Neutrophil (primary cell): ENCODE measurements around the gene SRSF4.
"Not testable (repeated sequence)": the region's sequence is repeated elsewhere in the genome, so short reads cannot be mapped to it uniquely, and the experiment has no call there.

Source experiments
- H3K27ac ChIP-seq: fragments of 200-600 bp; sonication (generic); 2 replicates; pipeline ENCODE4 v1.5.1; 2016; ENCODE audit warnings: mild to moderate bottlenecking, moderate library complexity
- H3K27me3 ChIP-seq: fragments of 200-600 bp; sonication (generic); 2 replicates; pipeline ENCODE4 v1.6.0; 2016; ENCODE audit warnings: mild to moderate bottlenecking
- H3K36me3 ChIP-seq: fragments of 200-600 bp; sonication (generic); 2 replicates; pipeline ENCODE4 v1.5.1; 2017
- H3K4me1 ChIP-seq, 2 experiments: fragments of 200-600 bp in 1 of 2; sonication (generic) in 1 of 2; 1 replicate in 1 of 2; 2 replicates in 1 of 2; pipeline versions ENCODE4 v1.5.1 to v1.6.1; 2013 to 2016; ENCODE audit warnings: low read depth in 1 of 2, low read length in 1 of 2, mild to moderate bottlenecking in 1 of 2, moderate library complexity in 1 of 2; ENCODE audit not compliant: control insufficient read depth in 1 of 2, insufficient read depth in 1 of 2
- H3K4me3 ChIP-seq, 2 experiments: fragments of 200-600 bp in 1 of 2; sonication (generic) in 1 of 2; 1 replicate in 1 of 2; 2 replicates in 1 of 2; pipeline ENCODE4 v1.5.1; 2013 to 2016; ENCODE audit warnings: low read depth in 1 of 2, low read length in 1 of 2, mild to moderate bottlenecking in 1 of 2, moderate library complexity in 1 of 2
- H3K9me3 ChIP-seq: fragments of 200-600 bp; sonication (generic); 2 replicates; pipeline ENCODE4 v1.5.1; 2016
- CTCF ChIP-seq: fragments of 200-600 bp; sonication (generic); IDR thresholded peaks from 2 replicates; pipeline ENCODE4 v1.5.1; 2016; ENCODE audit warnings: antibody characterized with exemption

Gene SRSF4

GRCh38 chr1:29113413-29114117 is 68.1 kb downstream of the SRSF4 start:
- TF ChIP-seq CTCF, result no peak
- H3K27me3 ChIP-seq, result no peaks in the 10 kb centered on the region
- peaks cover 94% of the 10 kb centered on the region for H3K36me3 ChIP-seq
- no peak overlapping the region for H3K27ac ChIP-seq
- H3K4me3 ChIP-seq, result no peak overlapping the region
- no peaks in the 10 kb centered on the region for H3K4me1 ChIP-seq
- no peaks in the 10 kb centered on the region for H3K9me3 ChIP-seq

GRCh38 chr1:29112705-29113412 is 68.8 kb downstream of the SRSF4 start:
- Histone ChIP-seq H3K36me3 (peaks cover 92% of the 10 kb centered on the region), H3K4me1 (no peaks in the 10 kb centered on the region), H3K4me3 (no peak overlapping the region), H3K9me3 (no peaks in the 10 kb centered on the region), H3K27me3 (no peaks in the 10 kb centered on the region), H3K27ac (no peak overlapping the region)
- no peak for TF ChIP-seq CTCF

- not testable (repeated sequence) for H3K4me1 ChIP-seq, H3K4me3 ChIP-seq, H3K27ac ChIP-seq, H3K27me3 ChIP-seq, H3K9me3 ChIP-seq
- peaks cover 57% of the 10 kb centered on the region for H3K36me3 ChIP-seq
These were observed 73.7 kb downstream of the SRSF4 start for GRCh38 chr1:29108041-29108440.

GRCh38 chr1:29105822-29106221 is 75.9 kb downstream of the SRSF4 start:
- Histone ChIP-seq H3K27ac (no peak overlapping the region), H3K4me1 (no peaks in the 10 kb centered on the region), H3K4me3 (no peak overlapping the region), H3K36me3 (peaks cover 58% of the 10 kb centered on the region), H3K27me3 (no peaks in the 10 kb centered on the region), H3K9me3 (no peaks in the 10 kb centered on the region)
- no peak for TF ChIP-seq CTCF

- Histone ChIP-seq H3K27ac (no peak overlapping the region), H3K36me3 (peaks cover 76% of the 10 kb centered on the region), H3K9me3 (no peaks in the 10 kb centered on the region), H3K4me3 (no peak overlapping the region), H3K4me1 (no peaks in the 10 kb centered on the region), H3K27me3 (no peaks in the 10 kb centered on the region)
- no peak for TF ChIP-seq CTCF
These were observed 81.2 kb downstream of the SRSF4 start for GRCh38 chr1:29100487-29100886.

- Histone ChIP-seq H3K27me3 (no peaks in the 10 kb centered on the region), H3K4me1 (no peaks in the 10 kb centered on the region), H3K4me3 (no peak overlapping the region), H3K36me3 (peaks cover 76% of the 10 kb centered on the region), H3K9me3 (no peaks in the 10 kb centered on the region), H3K27ac (no peak overlapping the region)
- TF ChIP-seq CTCF, result no peak
These were observed 82.4 kb downstream of the SRSF4 start for GRCh38 chr1:29099286-29099685.
